ENCODE results near the gene INO80.

The INO80 gene

DNA sequence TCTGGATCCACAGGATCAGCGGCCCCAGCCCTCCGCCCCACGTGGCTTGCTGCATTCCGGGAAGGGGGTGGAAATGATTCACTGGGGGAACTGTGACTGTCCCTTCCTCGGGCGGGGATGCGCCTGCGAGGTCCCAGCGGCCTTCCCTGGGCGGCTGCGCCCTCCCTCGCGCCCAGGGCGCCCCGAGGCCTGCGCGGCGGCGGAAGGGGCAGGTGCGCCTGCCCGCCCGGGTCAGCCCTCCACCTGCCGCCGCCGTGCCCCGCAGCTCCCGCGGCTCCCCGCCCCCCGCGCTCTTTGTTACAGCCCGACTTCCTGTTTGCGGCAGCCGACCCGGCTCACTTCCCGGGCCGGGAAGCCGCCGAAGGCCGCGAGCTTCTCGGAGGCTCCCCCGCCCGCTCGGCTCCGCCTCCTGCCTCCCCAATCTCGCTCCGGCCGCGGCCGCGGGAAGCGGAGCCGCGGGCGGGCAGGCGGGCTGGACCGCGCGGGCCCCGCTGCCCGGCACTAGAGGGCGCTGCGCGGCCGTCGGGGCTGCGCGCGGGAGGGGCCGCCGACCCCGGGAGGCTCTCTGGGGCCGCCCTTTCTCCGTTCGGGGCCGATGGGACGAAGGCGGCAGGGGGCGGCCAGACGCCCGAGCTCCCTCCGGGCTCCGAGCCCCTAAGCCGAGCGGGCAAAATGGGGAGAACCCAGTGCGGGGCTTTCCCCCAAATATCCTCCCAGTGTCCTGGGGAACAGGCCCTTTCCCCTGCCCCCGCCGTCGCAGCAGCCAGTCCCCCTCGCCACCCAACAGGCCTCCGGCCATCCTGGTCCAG, 174.3 kb downstream of the INO80 start:
- TF ChIP-seq, protein P1, sequence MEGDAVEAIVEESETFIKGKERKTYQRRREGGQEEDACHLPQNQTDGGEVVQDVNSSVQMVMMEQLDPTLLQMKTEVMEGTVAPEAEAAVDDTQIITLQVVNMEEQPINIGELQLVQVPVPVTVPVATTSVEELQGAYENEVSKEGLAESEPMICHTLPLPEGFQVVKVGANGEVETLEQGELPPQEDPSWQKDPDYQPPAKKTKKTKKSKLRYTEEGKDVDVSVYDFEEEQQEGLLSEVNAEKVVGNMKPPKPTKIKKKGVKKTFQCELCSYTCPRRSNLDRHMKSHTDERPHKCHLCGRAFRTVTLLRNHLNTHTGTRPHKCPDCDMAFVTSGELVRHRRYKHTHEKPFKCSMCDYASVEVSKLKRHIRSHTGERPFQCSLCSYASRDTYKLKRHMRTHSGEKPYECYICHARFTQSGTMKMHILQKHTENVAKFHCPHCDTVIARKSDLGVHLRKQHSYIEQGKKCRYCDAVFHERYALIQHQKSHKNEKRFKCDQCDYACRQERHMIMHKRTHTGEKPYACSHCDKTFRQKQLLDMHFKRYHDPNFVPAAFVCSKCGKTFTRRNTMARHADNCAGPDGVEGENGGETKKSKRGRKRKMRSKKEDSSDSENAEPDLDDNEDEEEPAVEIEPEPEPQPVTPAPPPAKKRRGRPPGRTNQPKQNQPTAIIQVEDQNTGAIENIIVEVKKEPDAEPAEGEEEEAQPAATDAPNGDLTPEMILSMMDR (IDR thresholded peaks at IDR 0.05; ENCODE audit: low read depth, low read length, missing control alignments): peak; percentile 25
- peak overlapping the region; percentile 38 for H3K4me3 ChIP-seq (replicated peaks; ENCODE audit: low read depth, low read length)

DNA sequence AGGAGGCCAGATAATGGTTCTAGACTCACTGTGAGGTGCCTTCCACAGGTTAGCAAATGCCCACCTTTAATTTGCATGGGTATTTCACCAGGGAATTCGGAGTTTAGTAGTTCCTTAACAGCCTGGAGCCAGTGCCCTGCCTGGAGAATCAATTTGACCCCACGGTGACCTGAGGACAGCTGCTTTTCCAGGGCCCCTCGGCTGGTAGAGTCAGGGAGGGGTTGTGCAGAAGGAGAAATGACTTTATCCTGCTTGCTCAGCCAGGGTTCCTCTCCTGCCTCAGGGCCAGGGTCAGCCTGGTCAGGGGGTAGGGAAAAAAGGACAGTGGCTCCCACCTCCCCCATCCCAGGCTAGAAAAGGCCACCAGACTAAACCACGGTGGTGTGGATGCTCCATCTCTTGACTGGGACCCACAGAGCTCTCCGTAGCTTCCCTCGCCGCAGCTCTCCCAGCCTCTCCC, 175.0 kb downstream of the INO80 start:
- peak overlapping the region; percentile 27 for H3K4me3 ChIP-seq (replicated peaks; ENCODE audit: low read depth, low read length)
- DNase-seq (ENCODE audit: extremely low read depth, low read depth): no peak
- TF ChIP-seq, protein P1 (IDR thresholded peaks at IDR 0.05; ENCODE audit: low read depth, low read length, missing control alignments): no peak

More for the DNA sequence above, 174.3 kb downstream of the INO80 start:
- DNase-seq (ENCODE audit: extremely low read depth, low read depth): no peak

DNA sequence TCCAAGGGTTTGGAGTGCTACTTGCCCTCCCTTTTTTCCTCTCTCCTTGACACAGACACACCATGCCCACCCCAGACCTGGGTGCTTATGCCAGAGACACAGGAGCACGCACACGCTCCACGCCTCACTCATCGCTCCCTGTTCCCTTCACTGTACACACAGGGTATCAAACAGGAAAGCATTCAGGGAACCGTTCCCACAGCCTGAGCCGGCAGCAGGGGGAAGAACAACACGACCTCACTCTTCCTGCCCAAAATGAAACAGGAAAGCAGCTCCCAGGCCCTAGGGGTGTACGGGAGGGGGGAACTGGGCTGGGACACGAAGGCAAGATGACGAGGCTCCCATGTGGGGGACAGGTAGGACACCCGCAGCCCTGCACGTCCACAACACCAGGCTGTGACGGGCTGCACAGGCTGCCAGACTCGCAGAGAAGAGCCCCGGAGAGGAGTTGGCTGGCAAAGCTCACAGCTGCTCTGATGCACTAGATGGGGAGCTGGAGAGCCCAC, 175.7 kb downstream of the INO80 start:
- TF ChIP-seq, protein P1 (IDR thresholded peaks at IDR 0.05; ENCODE audit: low read depth, low read length, missing control alignments): no peak
- no peak overlapping the region for H3K4me3 ChIP-seq (replicated peaks; ENCODE audit: low read depth, low read length)
- no peak for DNase-seq (ENCODE audit: extremely low read depth, low read depth)

DNA sequence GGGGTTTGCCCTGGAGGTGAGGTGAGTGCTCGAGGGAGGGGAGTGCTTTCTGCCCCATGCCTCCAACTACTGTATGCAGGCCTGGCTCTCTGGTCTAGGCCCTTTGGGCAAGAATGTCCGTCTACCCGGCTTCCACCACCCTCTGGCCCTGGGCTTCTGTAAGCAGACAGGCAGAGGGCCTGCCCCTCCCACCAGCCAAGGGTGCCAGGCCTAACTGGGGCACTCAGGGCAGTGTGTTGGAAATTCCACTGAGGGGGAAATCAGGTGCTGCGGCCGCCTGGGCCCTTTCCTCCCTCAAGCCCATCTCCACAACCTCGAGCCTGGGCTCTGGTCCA, 177.6 kb downstream of the INO80 start:
- no peak for DNase-seq (ENCODE audit: extremely low read depth, low read depth)
- TF ChIP-seq, protein P1 (IDR thresholded peaks at IDR 0.05; ENCODE audit: low read depth, low read length, missing control alignments): no peak
- no peak overlapping the region for H3K4me3 ChIP-seq (replicated peaks; ENCODE audit: low read depth, low read length)

DNA sequence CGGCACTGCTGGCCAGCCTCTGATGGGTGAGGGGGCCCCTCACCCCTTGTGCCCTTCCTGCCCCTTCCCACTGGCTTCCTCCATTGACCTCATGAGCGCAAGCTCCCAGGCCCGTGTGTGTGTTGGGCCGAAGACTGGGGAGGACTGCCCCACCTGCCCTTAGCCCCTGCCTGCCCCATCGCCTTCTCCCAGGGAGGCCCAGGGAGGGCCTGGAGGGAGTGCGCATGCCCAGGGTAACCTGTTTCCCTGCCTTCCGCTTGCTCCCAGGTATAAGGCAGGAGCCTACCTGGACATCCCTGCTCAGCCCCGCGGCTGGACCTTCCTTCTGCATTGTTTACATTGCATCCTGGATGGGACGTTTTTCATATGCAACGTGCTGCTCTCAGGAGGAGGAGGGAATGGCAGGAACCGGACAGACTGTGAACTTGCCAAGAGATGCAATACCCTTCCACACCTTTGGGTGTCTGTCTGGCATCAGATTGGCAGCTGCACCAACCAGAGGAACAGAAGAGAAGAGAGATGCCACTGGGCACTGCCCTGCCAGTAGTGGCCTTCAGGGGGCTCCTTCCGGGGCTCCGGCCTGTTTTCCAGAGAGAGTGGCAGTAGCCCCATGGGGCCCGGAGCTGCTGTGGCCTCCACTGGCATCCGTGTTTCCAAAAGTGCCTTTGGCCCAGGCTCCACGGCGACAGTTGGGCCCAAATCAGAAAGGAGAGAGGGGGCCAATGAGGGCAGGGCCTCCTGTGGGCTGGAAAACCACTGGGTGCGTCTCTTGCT, 178.1 kb downstream of the INO80 start:
- TF ChIP-seq, protein P1 (IDR thresholded peaks at IDR 0.05; ENCODE audit: low read depth, low read length, missing control alignments): peak; percentile 22
- no peak overlapping the region for H3K4me3 ChIP-seq (replicated peaks; ENCODE audit: low read depth, low read length)
- no peak for DNase-seq (ENCODE audit: extremely low read depth, low read depth)

DNA sequence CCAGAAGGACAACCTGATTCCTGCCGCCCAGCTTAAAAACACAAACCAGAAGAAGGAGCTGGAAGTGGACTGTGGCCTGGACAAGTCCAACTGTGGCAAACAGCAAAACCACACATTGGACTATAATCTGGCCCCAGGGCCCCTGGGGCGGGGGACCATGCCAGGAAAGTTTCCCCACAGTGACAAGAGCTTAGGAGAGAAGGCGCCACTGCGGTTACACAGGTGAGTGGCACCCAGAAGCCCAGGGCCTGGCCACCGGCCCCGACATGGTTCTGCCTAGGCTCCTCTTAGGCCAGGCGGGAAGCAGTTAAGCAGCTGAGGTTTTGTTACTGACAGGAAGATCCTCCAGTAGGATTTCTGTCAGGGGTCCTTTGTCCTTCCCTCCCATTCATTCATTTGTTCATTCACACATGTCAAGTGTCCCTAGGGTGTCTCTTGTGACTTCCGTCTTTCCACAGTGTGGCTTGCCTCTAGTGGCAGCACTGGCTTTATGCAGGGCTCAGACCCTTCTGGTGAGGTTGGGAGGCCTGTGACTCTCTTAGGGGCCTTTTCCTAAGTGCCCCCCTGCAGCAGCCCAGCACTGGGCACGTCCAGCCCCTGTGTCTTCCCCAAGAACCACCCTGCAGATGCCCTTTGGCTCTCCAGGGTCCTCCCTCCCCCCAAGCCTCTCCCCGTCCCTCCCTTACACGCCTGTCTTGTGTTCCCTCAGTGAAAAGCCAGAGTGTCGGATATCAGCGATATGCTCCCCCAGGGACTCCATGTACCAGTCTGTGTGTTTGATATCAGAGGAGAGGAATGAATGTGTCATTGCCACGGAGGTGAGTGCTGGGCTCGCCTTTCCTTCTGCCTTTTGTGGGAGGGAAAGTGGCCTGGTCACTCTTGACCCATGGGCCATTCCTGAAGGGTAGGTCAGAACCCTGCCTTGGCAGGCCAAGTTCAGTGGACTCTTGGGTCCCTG, 179.1 kb downstream of the INO80 start:
- DNase-seq (ENCODE audit: extremely low read depth, low read depth): no peak
- TF ChIP-seq, protein P1 (IDR thresholded peaks at IDR 0.05; ENCODE audit: low read depth, low read length, missing control alignments): no peak
- no peak overlapping the region for H3K4me3 ChIP-seq (replicated peaks; ENCODE audit: low read depth, low read length)

All from HFF-Myc (cell line).